H1 (cell line): ENCODE results near the gene BCAS3. TPM values are rescaled to one million over a fixed set of nuclear protein-coding genes. Genes with fewer than 3 reads are reported as not detected.

Experiments used
- CTCF ChIA-PET: fragments of 300-600 bp; sonication (Branson Sonifier 250); formaldehyde crosslinking; loops from one replicate; lab custom pipeline; 2021; ENCODE audit not compliant: partially characterized antibody; lab: Charles Lee
- POLR2A ChIA-PET: fragments of 300-600 bp; sonication (Branson Sonifier 250); formaldehyde crosslinking; loops from one replicate; lab custom pipeline; 2021; ENCODE audit warnings: inconsistent platforms; ENCODE audit not compliant: partially characterized antibody; lab: Charles Lee
- DNase-seq, 2 experiments: peaks; one replicate each; pipeline versions ENCODE4 v3.0.0 to v3.0.0-alpha.2; 2010 to 2022; ENCODE audit warnings: low spot score in 2 of 2, low read depth in 1 of 2, mixed read lengths in 1 of 2
- FAIRE-seq: peaks from 2 replicates; lab custom pipeline; 2011; peaks lifted over from hg19 to GRCh38; lab: Jason Lieb, UNC
- H2AFZ ChIP-seq: 2 replicates; pipeline ENCODE4 v1.8.1; 2012; ENCODE audit warnings: low read length, inconsistent platforms
- H2AK5ac ChIP-seq: 2 replicates; pipeline ENCODE4 v1.6.1; 2013; ENCODE audit warnings: low read depth, low read length
- H2BK120ac ChIP-seq: replicated peaks from 2 replicates; pipeline ENCODE3; 2013; ENCODE audit warnings: low read depth, low read length, inconsistent platforms
- H2BK12ac ChIP-seq: 2 replicates; pipeline ENCODE4 v1.6.1; 2013; ENCODE audit warnings: low read depth, low read length
- H2BK15ac ChIP-seq: 2 replicates; pipeline ENCODE4 v1.6.1; 2013; ENCODE audit warnings: low read length
- H2BK20ac ChIP-seq: 2 replicates; pipeline ENCODE4 v1.6.1; 2013; ENCODE audit warnings: low read length
- H2BK5ac ChIP-seq: 2 replicates; pipeline ENCODE4 v1.6.1; 2013; ENCODE audit warnings: low read depth, low read length
- H3K14ac ChIP-seq: 2 replicates; pipeline ENCODE4 v1.6.1; 2013; ENCODE audit warnings: inconsistent platforms; ENCODE audit not compliant: insufficient read length
- H3K18ac ChIP-seq: 2 replicates; pipeline ENCODE4 v1.6.1; 2013; ENCODE audit warnings: low read length; ENCODE audit errors: extremely low read depth
- H3K23ac ChIP-seq: 2 replicates; pipeline ENCODE4 v1.6.1; 2013; ENCODE audit warnings: inconsistent platforms; ENCODE audit not compliant: insufficient read length
- H3K23me2 ChIP-seq: 2 replicates; pipeline ENCODE4 v1.6.1; 2013; ENCODE audit warnings: low read depth, low read length
- H3K27ac ChIP-seq: 2 replicates; pipeline ENCODE4 v1.6.1; 2011; ENCODE audit warnings: low read depth, low read length, inconsistent platforms
- H3K27me3 ChIP-seq, 4 experiments: replicated peaks in 1 of 4; 1 replicate in 1 of 4; 2 replicates in 3 of 4; pipeline versions ENCODE4 v1.6.1 to v1.8.1; 2011 to 2013; ENCODE audit warnings: low read length in 3 of 4, mild to moderate bottlenecking in 3 of 4, inconsistent platforms in 2 of 4, mixed read lengths in 2 of 4, moderate library complexity in 1 of 4; ENCODE audit not compliant: control insufficient read depth in 3 of 4, insufficient read depth in 3 of 4; ENCODE audit errors: extremely low read depth in 1 of 4
- H3K36me3 ChIP-seq, 4 experiments: 2 replicates each; pipeline versions ENCODE4 v1.6.1 to v1.8.1; 2011 to 2013; ENCODE audit warnings: mild to moderate bottlenecking in 4 of 4, low read length in 3 of 4, moderate library complexity in 2 of 4, control low read depth in 1 of 4, inconsistent platforms in 1 of 4; ENCODE audit not compliant: insufficient read depth in 4 of 4, control insufficient read depth in 2 of 4
- H3K4ac ChIP-seq: replicated peaks from 2 replicates; pipeline ENCODE3; 2013; ENCODE audit warnings: low read length, low read depth, mixed read lengths, inconsistent platforms; ENCODE audit not compliant: insufficient read length
- H3K4me1 ChIP-seq, 4 experiments: replicated peaks in 1 of 4; 1 replicate in 1 of 4; 2 replicates in 3 of 4; pipeline versions ENCODE4 v1.6.1 to v1.8.1; 2011 to 2013; ENCODE audit warnings: low read length in 3 of 4, inconsistent platforms in 2 of 4, mixed read lengths in 1 of 4; ENCODE audit not compliant: insufficient read depth in 4 of 4, control insufficient read depth in 3 of 4
- H3K4me2 ChIP-seq, 2 experiments: 2 replicates each; pipeline versions ENCODE4 v1.6.1 to v1.8.1; 2011 to 2013; ENCODE audit warnings: low read depth in 2 of 2, low read length in 2 of 2, control low read depth in 1 of 2, inconsistent platforms in 1 of 2, mild to moderate bottlenecking in 1 of 2; ENCODE audit not compliant: insufficient read depth in 1 of 2
- H3K4me3 ChIP-seq, 4 experiments: fragments of 200-600, 300-600 bp in 1 of 4; sonication (generic), shearing (Covaris generic), sonication (Bioruptor Twin) in 1 of 4; 2 replicates each; pipeline versions ENCODE4 v1.5.1 to v1.8.1; 2011 to 2016; ENCODE audit warnings: low read length in 4 of 4, low read depth in 3 of 4, control low read depth in 2 of 4, inconsistent platforms in 2 of 4, mild to moderate bottlenecking in 2 of 4, mixed read lengths in 1 of 4, moderate library complexity in 1 of 4; ENCODE audit not compliant: insufficient read depth in 2 of 4; ENCODE audit errors: extremely low read depth in 1 of 4
- H3K56ac ChIP-seq: replicated peaks from 2 replicates; pipeline ENCODE3; 2013; ENCODE audit warnings: low read depth, mild to moderate bottlenecking, mixed read lengths, low read length, inconsistent platforms; ENCODE audit not compliant: insufficient read length
- H3K79me1 ChIP-seq: 2 replicates; pipeline ENCODE4 v1.6.1; 2013; ENCODE audit warnings: low read depth, low read length, control low read depth
- H3K79me2 ChIP-seq, 2 experiments: 2 replicates each; pipeline versions ENCODE4 v1.6.1 to v1.8.1; 2012 to 2013; ENCODE audit warnings: low read length in 2 of 2, mild to moderate bottlenecking in 2 of 2, inconsistent platforms in 1 of 2; ENCODE audit not compliant: insufficient read depth in 2 of 2, control insufficient read depth in 1 of 2
- H3K9ac ChIP-seq, 4 experiments: replicated peaks in 1 of 4; 1 replicate in 1 of 4; 2 replicates in 3 of 4; pipeline versions ENCODE4 v1.6.1 to v1.8.1; 2011 to 2013; ENCODE audit warnings: low read depth in 3 of 4, low read length in 3 of 4, control low read depth in 2 of 4, mild to moderate bottlenecking in 2 of 4, moderate library complexity in 2 of 4, inconsistent platforms in 1 of 4; ENCODE audit errors: extremely low read depth in 1 of 4
- H3K9me3 ChIP-seq, 2 experiments: 2 replicates each; pipeline versions ENCODE4 v1.6.1 to v1.8.1; 2012 to 2013; ENCODE audit warnings: mild to moderate bottlenecking in 2 of 2, moderate library complexity in 2 of 2, control low read depth in 1 of 2, inconsistent platforms in 1 of 2, low read depth in 1 of 2, low read length in 1 of 2, mixed read lengths in 1 of 2; ENCODE audit not compliant: insufficient read depth in 2 of 2
- H4K20me1 ChIP-seq, 2 experiments: replicated peaks in 1 of 2; 2 replicates each; pipeline versions ENCODE3 to v1.8.1; 2011 to 2013; ENCODE audit warnings: inconsistent platforms in 2 of 2, low read length in 2 of 2, mild to moderate bottlenecking in 1 of 2; ENCODE audit not compliant: insufficient read depth in 2 of 2, control insufficient read depth in 1 of 2
- H4K5ac ChIP-seq: 2 replicates; pipeline ENCODE4 v1.6.1; 2013; ENCODE audit warnings: low read length, low read depth, mixed read lengths, inconsistent platforms; ENCODE audit not compliant: insufficient read length
- H4K8ac ChIP-seq: 2 replicates; pipeline ENCODE4 v1.8.0; 2013; ENCODE audit warnings: mild to moderate bottlenecking, moderate library complexity, low read length, inconsistent platforms; ENCODE audit not compliant: insufficient read depth; ENCODE audit errors: extremely low read depth
- H4K91ac ChIP-seq: replicated peaks from 2 replicates; pipeline ENCODE3; 2013; ENCODE audit warnings: low read length, mixed read lengths, inconsistent platforms; ENCODE audit not compliant: insufficient read length
- ATF2 ChIP-seq: IDR thresholded peaks from 2 replicates; pipeline ENCODE4 v1.6.1; 2012; ENCODE audit warnings: low read length, inconsistent platforms
- JUN ChIP-seq: IDR thresholded peaks from 2 replicates; pipeline ENCODE4 v1.6.1; 2011; ENCODE audit warnings: low read depth, mild to moderate bottlenecking, improper control_type of control experiment, low read length
- WGBS, 2 experiments: shearing (Covaris generic) in 1 of 2; methylation state at CpG; one replicate each; pipeline versions ENCODE4 v1.1.6 to v1.1.7; 2013 to 2015; ENCODE audit warnings: low lambda C conversion rate in 2 of 2, mixed read lengths in 2 of 2, inconsistent platforms in 1 of 2, low coverage in 1 of 2, missing lambda C conversion rate in 1 of 2; ENCODE audit not compliant: insufficient replicate concordance in 2 of 2, insufficient coverage in 1 of 2, insufficient read length in 1 of 2; ENCODE audit errors: extremely low coverage in 1 of 2, missing lambda C conversion rate in 1 of 2; 5-methylcytosine and 5-hydroxymethylcytosine counted together
- polyA plus RNA-seq, 7 experiments: library from polyadenylated mRNA; depleted of rRNA in 3 of 7; stranded (reverse) in 5 of 7; unstranded in 2 of 7; fragments of >200 nt in 5 of 7; fragments of 200-250 nt in 2 of 7; gene quantifications; 1 replicate in 5 of 7; 2 replicates in 1 of 7; 4 replicates in 1 of 7; pipeline versions ENCODE4 v1.2.1 to v1.2.3, GENCODE V29; 2011 to 2013; ENCODE audit warnings: missing spikeins in 2 of 7, mixed read lengths in 2 of 7
- total RNA-seq: library from RNA; stranded (reverse); fragmentation: NEBNext Ultra II Directional; extraction: Animal tissue kit (Norgen Biotek cat#: 25700); gene quantifications from 2 replicates; pipeline ENCODE4 v1.2.1, GENCODE V29; 2021

BCAS3 gene
- total and polyA plus RNA-seq, 2 of the 8 experiments (the other 6 are each of a cell fraction or from before 2014, with no cell fraction given) = 9.9 to 13.3 TPM

- CTCF ChIA-PET = interaction anchor here (1.7 kb wide), 1 partner anchor 52 kb away, joined by 4 read pairs; no protein-coding TSS in a partner anchor
- Histone ChIP-seq H3K56ac (no peak overlapping the region), H2BK120ac (no peak overlapping the region), H3K4ac (no peak overlapping the region), H3K18ac (no peak overlapping the region), H4K5ac (no peak overlapping the region), H3K4me3 (no peak overlapping the region), H2BK12ac (no peak overlapping the region), H3K4me1 (no peaks in the 10 kb centered on the region)
- POLR2A ChIA-PET = no interaction called here
- no peak for DNase-seq
- no peak for TF ChIP-seq ATF2
- TF ChIP-seq JUN = no peak
- TF ChIP-seq, all 59 proteins: peak for 0
- Histone ChIP-seq H3K23ac (no peak overlapping the region), H2BK5ac (no peak overlapping the region), H2BK20ac (no peak overlapping the region), H3K36me3 (no peaks in the 10 kb centered on the region), H4K8ac (no peak overlapping the region), H3K9me3 (no peaks in the 10 kb centered on the region), H4K91ac (no peak overlapping the region), H3K79me1 (no peaks in the 10 kb centered on the region), H2AK5ac (no peak overlapping the region), H3K23me2 (no peaks in the 10 kb centered on the region), H3K27me3 (no peaks in the 10 kb centered on the region), H2BK15ac (no peak overlapping the region), H4K20me1 (no peaks in the 10 kb centered on the region), H3K79me2 (no peaks in the 10 kb centered on the region), H2AFZ (no peak overlapping the region), H3K4me2 (no peak overlapping the region), H3K9ac (no peak overlapping the region), H3K14ac (no peak overlapping the region), H3K27ac (no peak overlapping the region)
- WGBS, 2 experiments = 88% methylated on average over 2 of the region's 2 CpGs; no CpG with 5 or more reads in 1 of the 2 experiments
- FAIRE-seq = no peak
Measured at GRCh38 chr17:61331178-61331577, 653.5 kb downstream of the BCAS3 start.
